ENCODE measurements around the gene STX8.

STX8 gene

DNA sequence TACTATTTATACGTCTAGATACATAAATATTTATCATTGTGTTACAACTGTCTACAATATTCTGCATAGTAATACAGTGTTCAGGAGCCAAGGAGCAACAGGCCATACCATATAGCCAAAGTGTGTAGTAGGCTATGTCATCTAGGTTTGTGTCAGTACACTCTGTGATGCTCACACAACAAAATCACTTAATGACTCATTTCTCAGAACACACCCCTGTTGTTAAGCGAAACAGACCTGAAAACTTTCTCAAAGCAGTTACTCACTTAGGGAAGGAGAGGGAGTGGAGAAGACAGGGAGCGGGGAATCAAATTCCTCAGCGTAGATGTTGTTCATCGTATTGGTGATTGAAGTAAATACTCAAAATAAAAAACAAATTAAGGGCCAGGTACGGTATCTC, 269.5 kb downstream of the STX8 start:
- ChIA-PET POLR2A (ENCODE audit: low non-redundant PET) (no interaction called here), CTCF (no interaction called here)
- no peak for TF ChIP-seq CTCF (conservative IDR thresholded peaks at IDR 0.05; ENCODE audit: low read depth)
- no peak overlapping the region for H3K27ac ChIP-seq
- DNase-seq (ENCODE audit: low spot score) = no peak

DNA sequence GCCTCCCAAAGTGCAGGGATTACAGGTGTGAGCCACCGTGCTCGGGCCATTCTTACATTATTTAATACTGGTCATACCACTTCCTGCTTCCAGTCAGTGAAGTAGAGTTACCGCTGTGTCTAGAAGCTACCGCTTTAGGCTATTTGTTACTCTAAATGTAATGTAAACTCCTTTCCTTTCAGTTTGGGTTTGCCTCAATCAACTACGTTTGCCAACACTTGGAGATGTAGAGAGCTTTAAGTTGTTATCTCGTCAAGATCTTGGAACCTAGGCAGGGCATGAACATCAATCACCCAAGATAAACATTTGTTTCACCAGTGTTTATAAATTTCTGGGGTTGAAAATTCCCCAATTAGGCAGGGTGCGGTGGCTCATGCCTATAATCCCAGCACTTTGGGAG, 275.9 kb downstream of the STX8 start:
- ChIA-PET CTCF (no interaction called here), POLR2A (ENCODE audit: low non-redundant PET) (no interaction called here)
- H3K27ac ChIP-seq = no peak overlapping the region
- DNase-seq (ENCODE audit: low spot score) = no peak
- TF ChIP-seq CTCF (conservative IDR thresholded peaks at IDR 0.05; ENCODE audit: low read depth) = no peak

- no peak for TF ChIP-seq CTCF (conservative IDR thresholded peaks at IDR 0.05; ENCODE audit: low read depth)
- DNase-seq (ENCODE audit: low spot score) = no peak
- ChIA-PET POLR2A (ENCODE audit: low non-redundant PET) (no interaction called here), CTCF (interaction anchor here (0.7 kb wide), 1 partner anchor 256 kb away, joined by 3 read pairs; no protein-coding TSS in a partner anchor)
- no peak overlapping the region for H3K27ac ChIP-seq
Observed at GRCh38 chr17:9298776-9299295, 276.8 kb downstream of the STX8 start.

DNA sequence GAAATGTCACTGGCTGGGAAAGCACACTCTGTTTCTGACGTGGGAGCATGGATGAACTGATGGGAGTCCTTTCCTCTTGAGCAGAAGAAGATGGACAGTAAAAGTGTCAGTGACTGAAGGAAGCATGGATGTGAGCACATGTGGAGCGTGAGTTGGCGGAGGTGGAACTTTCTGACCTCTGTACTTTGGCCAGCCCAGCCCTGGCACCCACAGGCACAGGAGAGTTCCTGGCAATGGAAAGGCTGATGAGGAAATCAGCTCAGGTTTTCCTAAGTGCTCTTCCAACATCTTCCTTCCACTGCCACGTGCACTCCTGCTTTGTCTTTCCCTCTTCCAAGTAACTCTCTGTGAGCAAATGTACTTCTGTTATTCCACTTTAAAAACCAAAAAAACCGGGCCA, 277.5 kb downstream of the STX8 start:
- H3K27ac ChIP-seq = no peak overlapping the region
- ChIA-PET POLR2A (ENCODE audit: low non-redundant PET) (no interaction called here), CTCF (interaction anchor here (0.7 kb wide), 1 partner anchor 256 kb away, joined by 3 read pairs; no protein-coding TSS in a partner anchor)
- no peak for TF ChIP-seq CTCF (conservative IDR thresholded peaks at IDR 0.05; ENCODE audit: low read depth)
- no peak for DNase-seq (ENCODE audit: low spot score)

DNA sequence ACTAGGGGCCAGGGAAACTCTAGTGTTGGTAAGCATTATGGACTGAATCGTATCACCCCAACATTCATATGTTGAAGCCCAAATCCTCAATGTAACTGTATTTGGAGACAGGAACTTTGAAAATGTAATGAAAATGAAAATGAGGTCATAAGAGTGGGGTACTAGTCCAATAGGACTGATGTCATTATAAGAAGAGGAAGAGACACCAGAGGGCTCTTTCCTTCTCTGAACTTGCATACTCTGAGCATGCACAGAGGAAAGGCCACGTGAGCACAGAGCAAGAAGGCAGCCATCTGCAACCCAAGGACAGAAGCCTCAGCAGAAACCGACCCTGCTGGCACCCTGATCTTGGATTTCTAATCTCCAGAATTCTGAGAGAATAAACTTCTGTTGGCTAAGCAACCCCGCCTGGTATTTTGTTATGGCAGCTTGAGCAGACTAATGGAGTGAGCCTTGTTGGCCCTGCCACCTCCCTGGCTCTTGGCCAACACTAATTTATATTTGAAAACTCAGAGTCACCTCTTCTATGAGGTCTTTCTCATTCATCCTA, 280.9 kb downstream of the STX8 start:
- ChIA-PET POLR2A (ENCODE audit: low non-redundant PET) (no interaction called here), CTCF (no interaction called here)
- no peak for TF ChIP-seq CTCF (conservative IDR thresholded peaks at IDR 0.05; ENCODE audit: low read depth)
- no peak for DNase-seq (ENCODE audit: low spot score)
- no peak overlapping the region for H3K27ac ChIP-seq

DNA sequence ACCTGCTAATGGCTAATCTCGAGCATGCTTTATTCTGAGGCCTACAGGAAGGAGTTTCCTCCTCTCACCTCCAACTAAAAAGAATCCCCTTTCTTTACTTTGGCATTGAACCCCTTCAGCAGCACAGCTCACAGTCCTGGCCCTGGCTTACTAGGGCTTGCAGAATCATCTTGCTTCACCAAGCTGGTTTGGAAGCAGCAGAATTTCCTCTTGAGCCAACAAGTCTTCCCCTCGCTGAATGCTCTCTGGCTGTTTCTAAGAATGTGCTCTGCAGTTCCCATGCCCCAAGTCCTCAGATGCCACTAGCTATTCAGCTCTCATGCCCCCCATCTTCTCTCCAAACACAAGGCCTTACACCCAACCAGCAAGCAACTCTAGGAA, 283.1 kb downstream of the STX8 start:
- ChIA-PET CTCF (interaction anchor here (0.5 to 1.3 kb wide), 4 partner anchors 11 to 229 kb away, joined by 3 to 7 read pairs (median 4); no protein-coding TSS in a partner anchor), POLR2A (ENCODE audit: low non-redundant PET) (no interaction called here)

More for the DNA sequence above, 283.1 kb downstream of the STX8 start:
- DNase-seq (ENCODE audit: low spot score) = no peak
- H3K27ac ChIP-seq = no peak overlapping the region
- no peak for TF ChIP-seq CTCF (conservative IDR thresholded peaks at IDR 0.05; ENCODE audit: low read depth)
